Panc1 (cell line): ENCODE measurements around the gene SH3PXD2A. TPM values are rescaled to one million over a fixed set of nuclear protein-coding genes. Genes with fewer than 3 reads are reported as not detected.
A peak's percentile ranks its signal among the peaks of the same experiment; 100 is the strongest.

Experiments
- ATAC-seq: fragments of 200-7000 bp; cut with Tn5 transposase; 2 replicates; pipeline ENCODE4 v1.9.1; 2020; ENCODE audit warnings: mild to moderate bottlenecking, moderate library complexity
- BruUV-seq: library from RNA; stranded (reverse); fragments of 400-500 nt; replicated peaks from 2 replicates; lab custom pipeline; 2021; lab: Mats Ljungman, UMichigan
- CTCF ChIA-PET: fragments of 300-600 bp; sonication (Branson Sonifier 250); formaldehyde crosslinking; loops from one replicate; lab custom pipeline; 2022; ENCODE audit warnings: antibody characterized with exemption; lab: Charles Lee
- POLR2A ChIA-PET: fragments of 300-600 bp; sonication (Branson Sonifier 250); formaldehyde crosslinking; loops from one replicate; lab custom pipeline; 2022; ENCODE audit warnings: antibody characterized with exemption; lab: Charles Lee
- DNase-seq: peaks from one replicate; pipeline ENCODE4 v3.0.0-alpha.2; 2010; ENCODE audit warnings: low read depth, low spot score
- H3K27ac ChIP-seq: 2 replicates; pipeline ENCODE4 v1.5.1; 2011; ENCODE audit warnings: mild to moderate bottlenecking, low read length, inconsistent platforms
- H3K27me3 ChIP-seq: fragments of 200-500 bp; sonication (Bioruptor generic); 2 replicates; pipeline ENCODE4 v1.6.0; 2014; ENCODE audit warnings: low read length, inconsistent platforms; ENCODE audit not compliant: control insufficient read depth, insufficient read depth
- H3K36me3 ChIP-seq: fragments of 200-500 bp; sonication (Bioruptor generic); 2 replicates; pipeline ENCODE4 v1.5.1; 2014; ENCODE audit warnings: inconsistent platforms, mild to moderate bottlenecking, low read length, moderate library complexity; ENCODE audit not compliant: control insufficient read depth, insufficient read depth
- H3K4me1 ChIP-seq: 2 replicates; pipeline ENCODE4 v1.5.1; 2011; ENCODE audit warnings: inconsistent platforms, mild to moderate bottlenecking, low read length, moderate library complexity; ENCODE audit not compliant: control insufficient read depth, insufficient read depth
- H3K4me3 ChIP-seq, 2 experiments: 2 replicates each; pipeline ENCODE4 v1.5.1; 2011 to 2012; ENCODE audit warnings: low read depth in 2 of 2, low read length in 2 of 2, mild to moderate bottlenecking in 2 of 2, inconsistent platforms in 1 of 2, moderate library complexity in 1 of 2
- H3K9me3 ChIP-seq: fragments of 200-500 bp; sonication (Bioruptor generic); 2 replicates; pipeline ENCODE4 v1.5.1; 2014; ENCODE audit warnings: low read depth, mild to moderate bottlenecking, inconsistent platforms, low read length, moderate library complexity; ENCODE audit not compliant: control insufficient read depth, insufficient read depth
- POLR2AphosphoS5 ChIP-seq: IDR thresholded peaks from 2 replicates; pipeline ENCODE4 v1.6.1; 2012; ENCODE audit warnings: mild to moderate bottlenecking, low read depth, low read length, moderate library complexity
- SIN3A ChIP-seq: IDR thresholded peaks from 2 replicates; pipeline ENCODE4 v1.6.1; 2012; ENCODE audit warnings: low read depth, mild to moderate bottlenecking, low read length, moderate library complexity, borderline replicate concordance; ENCODE audit not compliant: insufficient read depth
- TCF7L2 ChIP-seq: IDR thresholded peaks from 2 replicates; pipeline ENCODE4 v1.6.1; 2011; ENCODE audit warnings: mild to moderate bottlenecking, low read depth, low read length, inconsistent platforms
- in situ Hi-C: cut with HindIII; loops from 2 replicates; pipeline ENCODE4 v1.10.0; 2016; ENCODE audit warnings: low sequenced_read_pairs, low pct_unique_long_range_greater_than_20kb
- intact Hi-C: fragments of 100-400 bp; cut with micrococcal nuclease; formaldehyde crosslinking; loops from one replicate; pipeline ENCODE4 v1.10.0; 2022; ENCODE audit not compliant: unreplicated experiment
- total RNA-seq: library from RNA; stranded (reverse); gene quantifications from one replicate; pipeline ENCODE4 v1.2.1, GENCODE V29; 2021; ENCODE audit not compliant: unreplicated experiment
- TF ChIP-seq, protein P1 (sequence below): fragments of 450-650 bp; IDR thresholded peaks from 2 replicates; pipeline ENCODE4 v1.5.1; 2017; ENCODE audit warnings: mild to moderate bottlenecking
- TF ChIP-seq, protein P2 (sequence below), 2 experiments: IDR thresholded peaks; 2 replicates each; pipeline ENCODE4 v1.6.1; 2011 to 2012; ENCODE audit warnings: low read depth in 2 of 2, control low read depth in 1 of 2, low read length in 1 of 2, mild to moderate bottlenecking in 1 of 2, moderate library complexity in 1 of 2; ENCODE audit not compliant: insufficient read depth in 1 of 2

The SH3PXD2A gene
- total RNA-seq, 1 experiment from 2014 or later = 5.7 TPM

DNA sequence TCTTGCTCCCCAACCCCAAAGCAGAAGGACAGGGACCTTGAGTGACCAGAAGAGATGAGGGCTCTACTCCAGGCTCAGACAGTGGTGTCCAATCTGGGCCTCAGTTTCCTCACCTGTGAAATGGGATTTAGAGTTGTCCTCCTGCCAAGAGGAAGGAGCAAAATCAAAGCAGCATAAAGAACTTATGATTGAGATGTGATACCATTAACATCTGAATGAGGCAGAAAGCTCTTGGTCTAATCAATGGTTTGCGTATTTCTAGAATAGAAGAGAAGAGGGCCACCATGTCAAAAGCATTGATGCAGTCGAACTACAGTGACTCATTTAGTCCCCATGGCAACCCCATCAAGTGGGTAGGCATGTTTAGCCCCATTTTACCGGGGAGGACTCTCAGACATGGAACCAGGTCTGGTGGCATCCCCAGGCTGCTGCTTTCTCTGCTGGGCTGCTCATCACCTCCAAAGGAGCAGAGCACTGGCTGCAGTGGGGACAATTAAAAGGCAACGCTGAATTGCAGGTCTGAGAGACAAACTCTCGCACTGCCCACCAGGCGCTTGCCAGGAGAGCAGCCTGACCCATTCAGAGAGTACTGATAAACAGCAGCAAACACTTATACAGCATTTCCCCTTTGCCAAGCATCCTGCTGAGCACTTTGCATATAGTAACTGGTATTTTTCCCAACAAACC, 186.0 kb downstream of the SH3PXD2A start:
- DNase-seq (no peak), ATAC-seq (no peak)
- TF ChIP-seq SIN3A (no peak), POLR2AphosphoS5 (no peak), TCF7L2 (no peak)
- TF ChIP-seq, protein P1, sequence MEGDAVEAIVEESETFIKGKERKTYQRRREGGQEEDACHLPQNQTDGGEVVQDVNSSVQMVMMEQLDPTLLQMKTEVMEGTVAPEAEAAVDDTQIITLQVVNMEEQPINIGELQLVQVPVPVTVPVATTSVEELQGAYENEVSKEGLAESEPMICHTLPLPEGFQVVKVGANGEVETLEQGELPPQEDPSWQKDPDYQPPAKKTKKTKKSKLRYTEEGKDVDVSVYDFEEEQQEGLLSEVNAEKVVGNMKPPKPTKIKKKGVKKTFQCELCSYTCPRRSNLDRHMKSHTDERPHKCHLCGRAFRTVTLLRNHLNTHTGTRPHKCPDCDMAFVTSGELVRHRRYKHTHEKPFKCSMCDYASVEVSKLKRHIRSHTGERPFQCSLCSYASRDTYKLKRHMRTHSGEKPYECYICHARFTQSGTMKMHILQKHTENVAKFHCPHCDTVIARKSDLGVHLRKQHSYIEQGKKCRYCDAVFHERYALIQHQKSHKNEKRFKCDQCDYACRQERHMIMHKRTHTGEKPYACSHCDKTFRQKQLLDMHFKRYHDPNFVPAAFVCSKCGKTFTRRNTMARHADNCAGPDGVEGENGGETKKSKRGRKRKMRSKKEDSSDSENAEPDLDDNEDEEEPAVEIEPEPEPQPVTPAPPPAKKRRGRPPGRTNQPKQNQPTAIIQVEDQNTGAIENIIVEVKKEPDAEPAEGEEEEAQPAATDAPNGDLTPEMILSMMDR = no peak
- TF ChIP-seq, protein P2, sequence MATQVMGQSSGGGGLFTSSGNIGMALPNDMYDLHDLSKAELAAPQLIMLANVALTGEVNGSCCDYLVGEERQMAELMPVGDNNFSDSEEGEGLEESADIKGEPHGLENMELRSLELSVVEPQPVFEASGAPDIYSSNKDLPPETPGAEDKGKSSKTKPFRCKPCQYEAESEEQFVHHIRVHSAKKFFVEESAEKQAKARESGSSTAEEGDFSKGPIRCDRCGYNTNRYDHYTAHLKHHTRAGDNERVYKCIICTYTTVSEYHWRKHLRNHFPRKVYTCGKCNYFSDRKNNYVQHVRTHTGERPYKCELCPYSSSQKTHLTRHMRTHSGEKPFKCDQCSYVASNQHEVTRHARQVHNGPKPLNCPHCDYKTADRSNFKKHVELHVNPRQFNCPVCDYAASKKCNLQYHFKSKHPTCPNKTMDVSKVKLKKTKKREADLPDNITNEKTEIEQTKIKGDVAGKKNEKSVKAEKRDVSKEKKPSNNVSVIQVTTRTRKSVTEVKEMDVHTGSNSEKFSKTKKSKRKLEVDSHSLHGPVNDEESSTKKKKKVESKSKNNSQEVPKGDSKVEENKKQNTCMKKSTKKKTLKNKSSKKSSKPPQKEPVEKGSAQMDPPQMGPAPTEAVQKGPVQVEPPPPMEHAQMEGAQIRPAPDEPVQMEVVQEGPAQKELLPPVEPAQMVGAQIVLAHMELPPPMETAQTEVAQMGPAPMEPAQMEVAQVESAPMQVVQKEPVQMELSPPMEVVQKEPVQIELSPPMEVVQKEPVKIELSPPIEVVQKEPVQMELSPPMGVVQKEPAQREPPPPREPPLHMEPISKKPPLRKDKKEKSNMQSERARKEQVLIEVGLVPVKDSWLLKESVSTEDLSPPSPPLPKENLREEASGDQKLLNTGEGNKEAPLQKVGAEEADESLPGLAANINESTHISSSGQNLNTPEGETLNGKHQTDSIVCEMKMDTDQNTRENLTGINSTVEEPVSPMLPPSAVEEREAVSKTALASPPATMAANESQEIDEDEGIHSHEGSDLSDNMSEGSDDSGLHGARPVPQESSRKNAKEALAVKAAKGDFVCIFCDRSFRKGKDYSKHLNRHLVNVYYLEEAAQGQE (IDR thresholded peaks at IDR 0.05; ENCODE audit: insufficient read depth in 1 of 2, low read depth in 2 of 2, low read length in 1 of 2) = no peak
- ChIA-PET POLR2A (no interaction called here), CTCF (no interaction called here)
- Histone ChIP-seq H3K4me3 (no peak overlapping the region), H3K27me3 (no peaks in the 10 kb centered on the region), H3K36me3 (no peaks in the 10 kb centered on the region), H3K4me1 (no peaks in the 10 kb centered on the region), H3K27ac (no peak overlapping the region), H3K9me3 (no peaks in the 10 kb centered on the region)
- intact Hi-C loops = no loop called here
- no TSS peak for BruUV-seq
- in situ Hi-C loops = no loop called here

DNA sequence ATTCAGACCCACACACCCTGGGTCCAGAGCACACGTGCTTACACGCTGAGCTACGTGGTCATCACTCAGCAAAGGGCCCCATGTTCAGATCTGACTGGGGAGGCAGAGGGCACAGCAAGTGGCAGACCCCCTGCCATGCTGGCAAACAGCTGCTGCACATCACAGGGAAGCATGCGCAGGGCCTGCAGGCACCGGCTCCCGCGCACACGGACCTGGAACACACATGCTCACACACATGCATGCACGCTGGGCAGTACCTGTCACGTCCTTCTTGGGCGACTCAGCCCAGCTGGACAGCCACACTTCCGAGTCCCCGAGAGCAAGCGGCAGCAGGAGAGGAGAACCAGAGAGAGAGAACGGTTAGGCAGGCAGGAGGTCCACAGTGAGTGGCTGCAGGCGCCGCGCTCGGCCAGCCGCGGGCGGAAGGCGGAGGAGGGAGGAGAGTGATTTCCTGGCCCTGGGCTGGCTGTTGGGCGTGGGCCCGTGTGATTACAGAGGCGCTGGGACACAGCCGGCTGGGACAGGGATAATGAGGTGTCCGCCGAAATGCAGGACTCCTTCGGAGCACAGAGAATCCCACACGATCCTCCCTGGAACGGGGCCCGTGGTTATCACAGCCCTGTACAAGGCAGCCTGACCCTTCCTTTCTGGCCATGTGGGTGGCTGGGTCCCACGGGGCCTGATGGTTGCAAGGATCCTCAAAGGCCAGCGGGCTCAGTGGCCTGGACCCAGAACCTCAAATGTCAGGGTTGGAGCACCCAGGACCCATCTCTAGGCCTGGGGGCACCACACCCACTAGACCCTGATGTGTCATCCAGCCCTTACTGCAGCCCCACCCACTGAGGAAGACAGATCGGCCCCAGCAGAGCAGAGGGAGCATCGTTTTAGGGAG, 186.8 kb downstream of the SH3PXD2A start:
- ChIA-PET CTCF (no interaction called here), POLR2A (no interaction called here)
- Histone ChIP-seq H3K9me3 (no peaks in the 10 kb centered on the region), H3K36me3 (no peaks in the 10 kb centered on the region), H3K27ac (no peak overlapping the region), H3K4me3 (no peak overlapping the region), H3K27me3 (no peaks in the 10 kb centered on the region), H3K4me1 (no peaks in the 10 kb centered on the region)
- ATAC-seq (no peak), DNase-seq (no peak)
- TF ChIP-seq TCF7L2 = no peak
- TF ChIP-seq, protein P2 (IDR thresholded peaks at IDR 0.05; ENCODE audit: insufficient read depth in 1 of 2, low read depth in 2 of 2, low read length in 1 of 2) = peak in 1 of 2 experiments; percentile 20; a peak in 1 of 4 replicates
- no TSS peak for BruUV-seq
- in situ Hi-C loops (no loop called here), intact Hi-C loops (no loop called here)
